Measurements from ENCODE around the gene CST5. TPM values are rescaled to one million over a fixed set of nuclear protein-coding genes. Genes with fewer than 3 reads are reported as not detected.
A peak's percentile ranks its signal among the peaks of the same experiment; 100 is the strongest.

Gene CST5
- total RNA-seq, 2 experiments from 2014 or later, result not detected

- Histone ChIP-seq H2AFZ (ENCODE audit: low read length) (no peak overlapping the region), H3K79me2 (ENCODE audit: insufficient read depth, low read depth, low read length) (no peaks in the 10 kb centered on the region), H3K9me3 (ENCODE audit: low read length) (no peaks in the 10 kb centered on the region), H3K36me3 (ENCODE audit: insufficient read depth, low read length) (no peaks in the 10 kb centered on the region), H3K4me3 (ENCODE audit: low read depth, low read length, poor library complexity, severe bottlenecking) (no peak overlapping the region), H3K27ac (ENCODE audit: low read depth, low read length, poor library complexity, severe bottlenecking) (no peak overlapping the region), H4K20me1 (ENCODE audit: insufficient read depth, low read length) (no peaks in the 10 kb centered on the region), H3K9me2 (ENCODE audit: insufficient read depth, low read length) (no peaks in the 10 kb centered on the region), H3K4me1 (ENCODE audit: insufficient read depth, low read length, poor library complexity, severe bottlenecking) (peaks cover 11% of the 10 kb centered on the region), H3K4me2 (ENCODE audit: low read length) (no peak overlapping the region)
- TF ChIP-seq CTCF (conservative IDR thresholded peaks at IDR 0.05; ENCODE audit: low read length), result no peak
- no peak for TF ChIP-seq EZH2phosphoT487 (IDR thresholded peaks at IDR 0.05; ENCODE audit: borderline replicate concordance, low read depth, low read length)
- intact Hi-C loops (cut with micrococcal nuclease; ENCODE audit: unreplicated experiment), result no loop called here
- DNase-seq (ENCODE audit: low spot score), result no peak
- BruUV-seq (replicated peaks), result no TSS peak
- ChIA-PET POLR2A (no interaction called here), CTCF (ENCODE audit: unreplicated experiment) (no interaction called here)
These were observed 2.0 kb downstream of the CST5 start for GRCh38 chr20:23877524-23877923.

DNA sequence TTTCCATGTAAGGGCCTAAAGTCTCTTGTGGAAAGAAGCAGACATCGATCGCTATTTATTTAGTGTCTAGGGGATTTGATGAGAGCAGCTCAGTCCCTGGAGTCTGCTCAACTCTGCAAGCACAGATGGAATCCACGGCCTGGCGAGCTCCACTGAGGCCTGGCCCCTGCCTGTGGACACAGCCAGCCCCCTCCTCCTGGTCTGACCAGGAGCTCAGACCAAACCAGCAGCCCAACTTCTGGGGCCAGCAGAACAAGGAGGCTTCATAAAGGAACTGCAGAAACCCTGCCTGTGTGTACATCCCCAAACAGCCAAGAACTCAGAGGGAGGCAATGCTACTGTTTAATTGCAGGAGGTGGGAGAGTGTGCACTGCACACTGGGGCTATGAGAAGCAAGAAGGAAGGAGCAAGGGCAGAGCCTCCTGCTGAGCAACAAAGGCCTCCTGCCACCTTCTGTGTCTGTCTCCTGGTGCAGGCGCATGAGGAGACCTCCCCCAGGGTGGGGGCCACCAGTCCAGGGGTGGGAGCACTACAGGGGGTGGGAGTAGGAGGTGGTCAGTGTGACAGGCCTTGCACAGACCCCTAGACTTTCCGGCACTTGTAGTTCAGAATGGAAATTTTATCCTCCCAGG, 3.8 kb downstream of the CST5 start:
- H3K4me1 ChIP-seq (ENCODE audit: insufficient read depth, low read length, poor library complexity, severe bottlenecking), result peaks cover 11% of the 10 kb centered on the region
- no peaks in the 10 kb centered on the region for H3K36me3 ChIP-seq (ENCODE audit: insufficient read depth, low read length)
- ChIA-PET CTCF (ENCODE audit: unreplicated experiment) (no interaction called here), POLR2A (no interaction called here)
- no peak overlapping the region for H3K27ac ChIP-seq (ENCODE audit: low read depth, low read length, poor library complexity, severe bottlenecking)
- no peak overlapping the region for H3K4me2 ChIP-seq (ENCODE audit: low read length)
- BruUV-seq (replicated peaks), result no TSS peak
- H3K79me2 ChIP-seq (ENCODE audit: insufficient read depth, low read depth, low read length), result no peaks in the 10 kb centered on the region
- H4K20me1 ChIP-seq (ENCODE audit: insufficient read depth, low read length), result no peaks in the 10 kb centered on the region
- intact Hi-C loops (cut with micrococcal nuclease; ENCODE audit: unreplicated experiment), result no loop called here
- no peaks in the 10 kb centered on the region for H3K9me3 ChIP-seq (ENCODE audit: low read length)
- H3K4me3 ChIP-seq (ENCODE audit: low read depth, low read length, poor library complexity, severe bottlenecking), result no peak overlapping the region
- no peaks in the 10 kb centered on the region for H3K9me2 ChIP-seq (ENCODE audit: insufficient read depth, low read length)
- no peak for DNase-seq (ENCODE audit: low spot score)
- no peak overlapping the region for H2AFZ ChIP-seq (ENCODE audit: low read length)
- no peak for TF ChIP-seq EZH2phosphoT487 (IDR thresholded peaks at IDR 0.05; ENCODE audit: borderline replicate concordance, low read depth, low read length)
- TF ChIP-seq CTCF (conservative IDR thresholded peaks at IDR 0.05; ENCODE audit: low read length), result no peak

GRCh38 chr20:23874747-23875146, 4.8 kb downstream of the CST5 start:
- no peaks in the 10 kb centered on the region for H4K20me1 ChIP-seq (ENCODE audit: insufficient read depth, low read length)
- no peaks in the 10 kb centered on the region for H3K36me3 ChIP-seq (ENCODE audit: insufficient read depth, low read length)
- TF ChIP-seq EZH2phosphoT487 (IDR thresholded peaks at IDR 0.05; ENCODE audit: borderline replicate concordance, low read depth, low read length), result no peak
- no peak for TF ChIP-seq CTCF (conservative IDR thresholded peaks at IDR 0.05; ENCODE audit: low read length)
- H3K4me1 ChIP-seq (ENCODE audit: insufficient read depth, low read length, poor library complexity, severe bottlenecking), result peaks cover 11% of the 10 kb centered on the region
- no TSS peak for BruUV-seq (replicated peaks)
- no peak overlapping the region for H3K4me3 ChIP-seq (ENCODE audit: low read depth, low read length, poor library complexity, severe bottlenecking)
- no peaks in the 10 kb centered on the region for H3K79me2 ChIP-seq (ENCODE audit: insufficient read depth, low read depth, low read length)
- H2AFZ ChIP-seq (ENCODE audit: low read length), result 0 out of 2 replicates have a peak overlapping the region, but pooled peaks have one; percentile 35
- H3K4me2 ChIP-seq (ENCODE audit: low read length), result peak overlapping the region; percentile 30
- peak; percentile 55 for DNase-seq (ENCODE audit: low spot score)
- no peaks in the 10 kb centered on the region for H3K9me3 ChIP-seq (ENCODE audit: low read length)
- intact Hi-C loops (cut with micrococcal nuclease; ENCODE audit: unreplicated experiment), result no loop called here
- ChIA-PET POLR2A (no interaction called here), CTCF (ENCODE audit: unreplicated experiment) (no interaction called here)
- H3K9me2 ChIP-seq (ENCODE audit: insufficient read depth, low read length), result no peaks in the 10 kb centered on the region
- H3K27ac ChIP-seq (ENCODE audit: low read depth, low read length, poor library complexity, severe bottlenecking), result no peak overlapping the region

All from OCI-LY7 (cell line).